HG03196 (cell line): ENCODE data around the gene COG1.
"Not testable (repeated sequence)": the region's sequence is repeated elsewhere in the genome, so short reads cannot be mapped to it uniquely, and the experiment has no call there.

Experiments used
- ATAC-seq: cut with Tn5 transposase; IDR thresholded peaks from one replicate; pipeline ENCODE4 v1.9.1; 2021; ENCODE audit not compliant: unreplicated experiment

COG1 gene

DNA sequence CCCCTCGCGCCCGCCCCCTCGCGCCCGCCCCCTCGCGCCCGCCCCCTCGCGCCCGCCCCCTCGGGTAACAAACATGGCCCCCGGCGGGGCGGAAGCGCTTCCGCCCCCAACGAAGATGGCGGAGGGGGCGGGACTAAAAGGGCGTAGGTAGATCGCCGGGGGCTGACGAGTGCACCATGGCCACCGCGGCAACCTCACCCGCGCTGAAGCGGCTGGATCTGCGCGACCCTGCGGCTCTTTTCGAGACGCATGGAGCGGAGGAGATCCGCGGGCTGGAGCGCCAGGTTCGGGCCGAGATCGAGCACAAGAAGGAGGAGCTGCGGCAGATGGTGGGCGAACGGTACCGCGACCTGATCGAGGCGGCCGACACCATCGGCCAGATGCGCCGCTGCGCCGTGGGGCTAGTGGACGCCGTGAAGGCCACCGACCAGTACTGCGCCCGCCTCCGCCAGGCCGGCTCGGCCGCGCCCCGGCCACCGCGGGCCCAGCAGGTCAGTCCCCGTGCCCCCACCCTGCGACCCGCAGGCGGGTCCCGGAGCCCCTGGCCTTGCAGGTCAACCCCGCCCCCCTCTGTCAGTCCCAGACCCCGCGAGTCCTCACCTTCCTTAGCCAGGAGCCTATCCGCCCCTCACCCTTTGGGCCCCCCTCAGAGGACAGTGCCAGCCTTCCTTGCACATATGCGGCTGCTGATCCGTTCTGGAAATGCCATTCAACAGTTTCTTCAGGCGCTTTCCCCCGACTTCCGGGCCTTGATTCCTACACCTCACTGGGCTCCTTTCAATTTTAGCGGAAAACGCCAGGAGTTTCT is at the start of gene COG1:
COG1 (plus strand) TSS at position 162 of the 808 bp plus-strand sequence; CDS start at position 177, 15 bp downstream.
- ATAC-seq: peak; percentile 59

DNA sequence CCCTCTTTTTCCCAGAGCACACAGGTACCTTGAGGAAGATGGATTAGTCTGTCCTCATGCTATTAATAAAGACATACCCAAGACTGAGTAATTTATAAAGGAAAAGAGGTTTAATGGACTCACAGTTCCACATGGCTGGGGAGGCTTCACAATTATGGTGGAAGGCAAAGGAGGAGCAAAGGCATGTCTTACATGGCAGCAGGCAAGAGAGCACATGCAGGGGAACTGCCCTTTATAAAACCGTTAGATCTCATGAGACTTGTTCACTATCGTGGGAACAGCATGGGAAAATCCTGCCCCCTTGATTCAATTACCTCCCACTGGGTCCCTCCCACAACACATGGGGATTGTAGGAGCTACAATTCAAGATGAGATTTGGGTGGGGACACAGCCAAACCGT is 48.6 kb upstream of the COG1 start:
- not testable (repeated sequence) for ATAC-seq

DNA sequence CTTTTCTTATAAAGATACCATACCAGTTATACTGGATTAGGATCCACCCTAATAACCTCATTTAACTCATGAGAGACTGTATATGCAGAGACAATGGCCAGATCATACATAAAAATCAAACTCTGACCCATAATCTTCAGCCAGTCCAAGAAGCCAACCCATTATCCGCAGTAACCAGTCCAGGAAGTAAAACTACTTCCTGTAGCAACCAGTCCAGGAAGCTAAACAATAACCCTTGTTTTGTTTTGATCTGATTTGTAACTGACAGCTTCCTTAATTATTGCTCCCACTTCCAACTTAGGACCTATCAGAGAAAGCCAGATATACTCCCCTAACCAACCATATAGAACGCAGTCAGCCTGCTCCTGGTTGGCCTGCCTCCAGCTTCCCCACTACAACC is 47.2 kb upstream of the COG1 start:
- no peak for ATAC-seq

- ATAC-seq: not testable (repeated sequence)
Measured at GRCh38 chr17:73147791-73148190, 45.1 kb upstream of the COG1 start.

DNA sequence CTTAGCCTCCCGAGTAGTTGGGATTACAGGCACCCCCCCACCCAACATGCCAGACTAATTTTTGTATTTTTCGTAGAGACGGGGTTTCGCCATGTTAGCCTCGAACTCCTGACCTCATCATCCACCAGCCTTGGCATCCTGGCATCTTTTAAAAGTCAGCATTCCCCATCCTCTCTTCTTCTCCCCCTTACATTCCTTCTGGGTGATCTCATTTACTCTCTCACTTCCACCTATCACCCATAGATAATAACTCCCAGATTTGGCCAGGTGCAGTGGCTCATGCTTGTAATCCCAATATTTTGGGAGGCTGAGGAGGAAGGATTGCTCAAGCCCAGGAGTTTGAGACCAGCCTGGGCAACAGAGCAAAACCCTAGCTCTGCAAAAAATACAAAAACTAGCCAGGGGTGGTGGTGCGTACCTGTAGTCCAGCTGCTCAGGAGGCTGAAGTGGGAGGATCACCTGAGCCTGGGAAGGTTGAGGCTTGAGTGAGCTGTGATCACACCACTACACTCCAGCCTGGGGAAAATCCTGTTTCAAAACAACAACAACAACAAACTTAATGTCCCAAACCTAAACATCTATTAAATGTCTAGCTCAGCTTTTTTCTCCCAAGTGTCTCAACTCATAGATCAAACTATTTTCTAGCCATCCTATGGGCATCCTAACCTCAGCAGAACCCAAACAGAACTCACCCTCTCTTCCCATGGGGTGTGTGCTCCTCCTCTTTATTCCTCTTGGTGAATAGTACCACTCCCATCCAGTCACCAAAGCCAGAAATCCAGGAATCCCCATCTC is 44.1 kb upstream of the COG1 start:
- no peak for ATAC-seq

DNA sequence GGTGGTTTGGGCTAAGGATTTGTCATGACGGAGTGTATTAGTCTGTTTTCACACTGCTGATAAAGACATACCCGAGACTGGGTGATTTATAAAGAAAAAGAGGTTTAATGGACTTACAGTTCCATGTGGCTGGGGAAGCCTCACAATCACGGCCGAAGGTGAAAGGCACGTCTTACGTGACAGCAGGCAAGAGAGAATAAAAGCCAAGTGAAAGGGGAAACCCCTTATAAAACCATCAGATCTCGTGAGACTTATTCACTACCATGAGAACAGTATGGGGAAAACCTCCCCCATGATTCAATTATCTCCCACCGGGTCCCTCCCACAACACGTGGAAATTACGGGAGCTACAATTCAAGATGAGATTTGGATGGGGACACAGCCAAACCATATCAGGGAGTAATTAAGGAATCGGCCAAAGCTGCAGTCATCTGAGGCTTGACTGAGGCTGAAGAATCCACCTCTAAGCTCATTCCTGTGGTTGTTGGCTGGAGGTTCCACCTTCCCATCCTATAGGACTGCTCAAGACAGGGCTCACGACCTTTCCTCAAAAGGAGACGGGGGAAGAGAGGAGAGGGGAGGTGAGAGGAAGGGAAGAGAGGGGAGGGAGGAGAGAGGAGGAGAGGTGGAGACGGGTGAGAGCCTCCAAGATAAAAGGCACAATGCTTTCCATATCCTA is 42.1 kb upstream of the COG1 start:
- not testable (repeated sequence) for ATAC-seq

- no peak for ATAC-seq
Measured at GRCh38 chr17:73151916-73152632, 40.8 kb upstream of the COG1 start.

- ATAC-seq: no peak
Measured at GRCh38 chr17:73155410-73156165, 37.3 kb upstream of the COG1 start.

DNA sequence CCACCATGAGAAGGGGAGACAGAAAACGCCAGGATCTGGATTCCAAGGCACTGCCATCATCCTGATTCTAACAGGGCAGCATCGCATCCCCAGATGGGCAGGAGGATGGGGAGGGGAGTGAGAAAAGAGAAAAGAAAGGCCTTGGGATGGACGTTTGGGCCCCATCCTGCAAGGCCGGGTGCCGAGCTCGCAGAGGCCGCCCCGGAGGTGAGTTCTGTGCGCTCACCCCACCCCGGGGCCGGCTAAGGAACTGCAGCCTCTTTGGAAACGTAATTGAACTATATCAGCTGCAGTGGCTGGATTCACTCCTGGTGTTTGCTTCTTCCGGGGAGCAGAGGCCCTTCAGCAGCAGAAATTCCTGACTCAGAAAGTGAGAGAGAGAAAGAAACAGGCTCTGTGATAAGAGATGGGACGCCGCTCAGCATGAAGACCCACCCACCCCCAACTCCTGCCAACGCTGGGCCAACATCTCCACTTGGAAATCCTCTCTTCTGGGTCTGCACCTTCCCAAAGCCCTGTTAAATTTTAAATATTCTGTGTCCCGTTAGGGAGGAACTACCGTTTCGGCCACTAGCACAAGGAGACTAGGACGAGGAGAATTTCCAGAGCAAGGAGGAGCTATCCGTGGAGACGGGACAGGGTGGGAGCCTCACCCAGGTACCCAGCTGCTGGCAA is 36.6 kb upstream of the COG1 start:
- peak; percentile 69 for ATAC-seq

DNA sequence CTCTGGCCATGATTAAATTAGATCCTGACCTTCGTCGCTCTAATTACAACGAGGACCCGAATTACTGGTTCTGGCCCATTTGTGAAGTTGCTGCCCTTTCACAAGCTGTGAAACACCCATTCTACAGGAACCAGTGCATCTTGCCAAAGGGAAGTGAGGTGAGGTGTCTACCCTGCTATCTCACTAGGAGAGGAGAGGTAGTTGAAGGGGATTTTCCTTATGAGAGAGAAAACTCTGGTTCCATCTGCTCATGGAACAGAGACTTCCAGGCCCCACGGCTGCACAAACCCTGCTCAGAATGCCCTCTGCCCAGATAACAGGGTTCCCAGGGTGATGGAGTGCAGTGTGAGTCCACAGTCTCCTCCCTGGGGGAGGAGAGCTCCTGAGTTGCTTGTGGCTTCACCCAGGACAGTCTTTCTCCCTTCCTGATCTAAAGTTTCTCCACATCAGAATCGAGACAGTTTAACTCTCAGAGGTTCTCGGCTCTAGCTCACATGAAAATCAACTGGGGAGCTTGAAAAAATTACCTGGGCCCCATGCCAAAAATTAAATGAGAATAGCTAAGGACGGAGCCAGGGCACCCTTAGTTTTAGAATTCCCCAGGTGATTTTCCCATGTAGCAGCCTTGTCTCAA is 35.9 kb upstream of the COG1 start:
- no peak for ATAC-seq

DNA sequence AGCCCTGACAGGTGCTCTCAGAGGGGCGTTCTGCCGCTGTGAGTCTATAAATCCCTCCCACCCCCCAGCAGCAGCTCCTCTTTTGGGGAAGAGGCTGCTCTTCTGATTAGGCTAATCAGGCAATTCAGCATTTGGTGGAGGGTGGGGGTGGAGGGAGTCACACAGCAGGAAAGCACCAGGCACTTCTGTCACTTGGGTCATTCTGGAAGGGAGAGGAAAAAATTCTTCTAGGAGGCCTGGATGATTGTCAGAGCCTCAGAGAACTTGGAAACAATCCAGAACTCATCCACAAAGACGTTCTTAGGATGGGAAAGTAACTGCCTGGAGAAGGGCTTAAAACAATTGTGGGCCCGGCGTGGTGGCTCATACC is 35.3 kb upstream of the COG1 start:
- no peak for ATAC-seq

GRCh38 chr17:73158133-73158532 is 34.7 kb upstream of the COG1 start:
- no peak for ATAC-seq

- no peak for ATAC-seq
Measured at GRCh38 chr17:73160980-73161630, 31.8 kb upstream of the COG1 start.

DNA sequence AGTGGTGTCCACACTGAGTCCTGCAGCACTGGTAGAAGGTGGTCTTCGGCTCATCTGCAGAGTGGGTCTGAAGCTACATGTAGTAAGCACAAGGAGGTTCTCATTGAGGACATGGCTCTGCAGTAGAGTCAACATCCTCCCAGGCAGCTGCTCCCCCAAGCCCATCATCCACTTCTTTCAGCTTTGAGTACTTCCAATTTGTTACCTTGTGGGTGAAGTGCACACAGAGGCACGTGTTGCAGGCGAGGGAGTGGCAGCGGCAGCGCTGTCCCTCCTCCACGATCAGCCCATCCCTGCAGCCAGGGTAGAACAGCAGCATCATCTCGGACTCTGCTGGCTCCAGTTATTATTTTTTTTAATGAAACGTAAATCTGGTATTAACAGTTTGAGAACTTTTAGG is 29.8 kb upstream of the COG1 start:
- no peak for ATAC-seq

DNA sequence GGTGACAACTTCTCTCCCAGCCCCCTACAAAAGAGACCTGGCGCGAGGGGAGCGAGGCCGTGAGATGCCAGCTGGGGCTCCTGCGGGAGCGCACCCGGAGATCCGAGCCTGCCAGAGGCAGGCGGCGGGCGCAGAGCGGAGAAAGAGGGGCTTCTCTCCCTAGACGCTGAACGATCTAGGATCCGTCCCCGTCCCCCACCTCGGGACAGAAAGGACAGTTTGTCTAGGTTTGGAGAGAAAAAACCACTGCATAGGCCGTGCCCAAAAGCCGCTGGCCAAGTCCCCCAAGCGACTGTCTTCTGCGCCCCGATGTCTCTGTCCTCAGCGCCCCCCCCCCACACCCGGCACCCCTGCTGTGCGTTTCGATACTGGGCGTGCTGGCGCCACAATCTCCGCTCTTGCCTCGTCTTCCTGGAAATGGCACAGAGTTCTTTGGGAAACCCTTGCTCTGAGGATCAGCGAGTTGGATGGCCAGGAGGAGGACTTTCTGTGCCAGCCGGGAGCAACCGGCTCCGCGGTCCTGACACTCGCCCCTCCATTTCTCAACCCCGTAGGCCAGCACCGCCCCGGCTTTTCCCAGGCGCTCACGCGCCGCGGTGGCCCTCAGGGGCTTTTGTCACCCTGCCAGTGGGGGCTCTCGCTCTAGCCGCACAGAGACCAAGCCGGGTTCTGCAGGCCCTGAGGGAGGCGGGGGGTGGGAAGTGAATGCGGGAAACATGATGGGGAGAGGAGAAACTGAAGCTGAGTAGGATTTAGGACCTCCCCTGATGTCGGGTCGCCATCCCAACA is 27.0 kb upstream of the COG1 start:
- no peak for ATAC-seq

GRCh38 chr17:73166731-73167581 is 25.9 kb upstream of the COG1 start:
- ATAC-seq: peak; percentile 47

- ATAC-seq: no peak
Measured at GRCh38 chr17:73168667-73169066, 24.2 kb upstream of the COG1 start.
